ENCODE measurements around the gene PRDX5. TPM values are rescaled to one million over a fixed set of nuclear protein-coding genes. Genes with fewer than 3 reads are reported as not detected.

Gene PRDX5
- total and polyA plus RNA-seq, 2 donors from 2014 or later: 192 to 1,026 TPM

GRCh38 chr11:64356498-64357411 is 38.8 kb downstream of the PRDX5 start:
- TF ChIP-seq CTCF (IDR thresholded peaks at IDR 0.05; ENCODE audit: borderline replicate concordance, extremely low read depth, insufficient read depth): no peak
- no peaks in the 10 kb centered on the region for H3K36me3 ChIP-seq (ENCODE audit: control insufficient read depth in 2 of 3, insufficient read depth in 3 of 3, low read length in 3 of 3)
- intact Hi-C loops (cut with DNase I): no loop called here
- DNase-seq (peak in 4 of 5 donors; percentile 58 to 74 (median 66)), FAIRE-seq (no peak)
- H3K27me3 ChIP-seq (ENCODE audit: control insufficient read depth, insufficient read depth, low read length): no peaks in the 10 kb centered on the region
- H3K4me3 ChIP-seq (ENCODE audit: low read length in 3 of 3): no peak overlapping the region
- no peak overlapping the region for H3K27ac ChIP-seq (ENCODE audit: low read depth in 2 of 2, low read length in 2 of 2)
- peaks cover 0 to 22% (median 5%) of the 10 kb centered on the region in 3 donors for H3K4me1 ChIP-seq (ENCODE audit: control insufficient read depth in 2 of 3, insufficient read depth in 2 of 3, low read depth in 1 of 3, low read length in 3 of 3)
- no peaks in the 10 kb centered on the region for H3K9me3 ChIP-seq (ENCODE audit: control insufficient read depth in 2 of 3, insufficient read depth in 1 of 3, low read length in 3 of 3)
- H3K9ac ChIP-seq (ENCODE audit: low read length in 3 of 3): no peak overlapping the region

- Histone ChIP-seq H3K9me3 (ENCODE audit: control insufficient read depth in 2 of 3, insufficient read depth in 1 of 3, low read length in 3 of 3) (no peaks in the 10 kb centered on the region), H3K9ac (ENCODE audit: low read length in 3 of 3) (no peak overlapping the region), H3K27me3 (ENCODE audit: control insufficient read depth, insufficient read depth, low read length) (no peaks in the 10 kb centered on the region), H3K4me3 (ENCODE audit: low read length in 3 of 3) (no peak overlapping the region), H3K27ac (ENCODE audit: low read depth in 2 of 2, low read length in 2 of 2) (no peak overlapping the region), H3K36me3 (ENCODE audit: control insufficient read depth in 2 of 3, insufficient read depth in 3 of 3, low read length in 3 of 3) (peaks cover 0 to 3% (median 0%) of the 10 kb centered on the region in 3 donors), H3K4me1 (ENCODE audit: control insufficient read depth in 2 of 3, insufficient read depth in 2 of 3, low read depth in 1 of 3, low read length in 3 of 3) (peaks cover 0 to 22% (median 5%) of the 10 kb centered on the region in 3 donors)
- DNase-seq (peak in 1 of 5 donors; percentile 54), FAIRE-seq (no peak)
- intact Hi-C loops (cut with DNase I): no loop called here
- no peak for TF ChIP-seq CTCF (IDR thresholded peaks at IDR 0.05; ENCODE audit: borderline replicate concordance, extremely low read depth, insufficient read depth)
Observed at GRCh38 chr11:64357446-64357845, 39.5 kb downstream of the PRDX5 start.

GRCh38 chr11:64357904-64358535 is 40.1 kb downstream of the PRDX5 start:
- no peaks in the 10 kb centered on the region for H3K27me3 ChIP-seq (ENCODE audit: control insufficient read depth, insufficient read depth, low read length)
- intact Hi-C loops (cut with DNase I): no loop called here
- peaks cover 0 to 22% (median 5%) of the 10 kb centered on the region in 3 donors for H3K4me1 ChIP-seq (ENCODE audit: control insufficient read depth in 2 of 3, insufficient read depth in 2 of 3, low read depth in 1 of 3, low read length in 3 of 3)

More at GRCh38 chr11:64357904-64358535, 40.1 kb downstream of the PRDX5 start:
- FAIRE-seq: no peak
- DNase-seq: peak in 2 of 5 donors; percentile 66 to 81
- TF ChIP-seq CTCF (IDR thresholded peaks at IDR 0.05; ENCODE audit: borderline replicate concordance, extremely low read depth, insufficient read depth): no peak
- no peaks in the 10 kb centered on the region for H3K9me3 ChIP-seq (ENCODE audit: control insufficient read depth in 2 of 3, insufficient read depth in 1 of 3, low read length in 3 of 3)
- peak overlapping the region in 2 of 3 donors; percentile 22 to 83 for H3K9ac ChIP-seq (ENCODE audit: low read length in 3 of 3)
- H3K4me3 ChIP-seq (ENCODE audit: low read length in 3 of 3): peak overlapping the region in 1 of 3 donors; percentile 88
- peaks cover 0 to 6% (median 0%) of the 10 kb centered on the region in 3 donors for H3K36me3 ChIP-seq (ENCODE audit: control insufficient read depth in 2 of 3, insufficient read depth in 3 of 3, low read length in 3 of 3)
- H3K27ac ChIP-seq (ENCODE audit: low read depth in 2 of 2, low read length in 2 of 2): peak overlapping the region in 1 of 2 donors; percentile 47

Data from kidney (tissue), 14 donors.